Ascending aorta (tissue), 2 donors: ENCODE measurements around the gene NDUFS8. TPM values are rescaled to one million over a fixed set of nuclear protein-coding genes. Genes with fewer than 3 reads are reported as not detected.

Experiments
- DNase-seq, 2 donors: peaks; one replicate each; pipeline ENCODE4 v3.0.0-alpha.2; 2019; ENCODE audit warnings: low spot score in 2 of 2
- H3K27ac ChIP-seq, 2 donors: fragments of 200-600 bp; sonication (generic); one replicate each; pipeline ENCODE4 v1.5.1; 2016 to 2017; ENCODE audit warnings: mild to moderate bottlenecking in 1 of 2
- H3K27me3 ChIP-seq: fragments of 200-600 bp; sonication (generic); one replicate; pipeline ENCODE4 v1.5.1; 2017
- H3K36me3 ChIP-seq, 2 donors: fragments of 200-600 bp; sonication (generic); one replicate each; pipeline ENCODE4 v1.5.1; 2016
- H3K4me1 ChIP-seq, 2 donors: fragments of 200-600 bp; sonication (generic); one replicate each; pipeline ENCODE4 v1.5.1; 2016 to 2017; ENCODE audit warnings: mild to moderate bottlenecking in 1 of 2
- H3K4me3 ChIP-seq, 2 donors: fragments of 200-600 bp; sonication (generic); one replicate each; pipeline ENCODE4 v1.5.1; 2016 to 2017; ENCODE audit warnings: mild to moderate bottlenecking in 1 of 2
- H3K9me3 ChIP-seq, 2 donors: fragments of 200-600 bp; sonication (generic); one replicate each; pipeline ENCODE4 v1.5.1; 2016
- intact Hi-C: fragments of 100-400 bp; cut with DNase I; formaldehyde crosslinking; loops from one replicate; pipeline ENCODE4 v1.15.1; 2023
- total RNA-seq: library from RNA; depleted of rRNA; stranded (reverse); fragments of >200 nt; gene quantifications from one replicate; pipeline ENCODE4 v1.1.0, GENCODE V29; 2016
- TF ChIP-seq, protein P1 (sequence below), 3 experiments: fragments of 200-600 bp in 2 of 3; fragments of 450-650 bp in 1 of 3; sonication (generic) in 2 of 3; IDR thresholded peaks; one replicate each; pipeline ENCODE4 v1.5.1; 2016 to 2019; ENCODE audit warnings: antibody characterized with exemption in 3 of 3, mild to moderate bottlenecking in 1 of 3, moderate library complexity in 1 of 3

The NDUFS8 gene
- total RNA-seq, 1 donor from 2014 or later, result 316 TPM

DNA sequence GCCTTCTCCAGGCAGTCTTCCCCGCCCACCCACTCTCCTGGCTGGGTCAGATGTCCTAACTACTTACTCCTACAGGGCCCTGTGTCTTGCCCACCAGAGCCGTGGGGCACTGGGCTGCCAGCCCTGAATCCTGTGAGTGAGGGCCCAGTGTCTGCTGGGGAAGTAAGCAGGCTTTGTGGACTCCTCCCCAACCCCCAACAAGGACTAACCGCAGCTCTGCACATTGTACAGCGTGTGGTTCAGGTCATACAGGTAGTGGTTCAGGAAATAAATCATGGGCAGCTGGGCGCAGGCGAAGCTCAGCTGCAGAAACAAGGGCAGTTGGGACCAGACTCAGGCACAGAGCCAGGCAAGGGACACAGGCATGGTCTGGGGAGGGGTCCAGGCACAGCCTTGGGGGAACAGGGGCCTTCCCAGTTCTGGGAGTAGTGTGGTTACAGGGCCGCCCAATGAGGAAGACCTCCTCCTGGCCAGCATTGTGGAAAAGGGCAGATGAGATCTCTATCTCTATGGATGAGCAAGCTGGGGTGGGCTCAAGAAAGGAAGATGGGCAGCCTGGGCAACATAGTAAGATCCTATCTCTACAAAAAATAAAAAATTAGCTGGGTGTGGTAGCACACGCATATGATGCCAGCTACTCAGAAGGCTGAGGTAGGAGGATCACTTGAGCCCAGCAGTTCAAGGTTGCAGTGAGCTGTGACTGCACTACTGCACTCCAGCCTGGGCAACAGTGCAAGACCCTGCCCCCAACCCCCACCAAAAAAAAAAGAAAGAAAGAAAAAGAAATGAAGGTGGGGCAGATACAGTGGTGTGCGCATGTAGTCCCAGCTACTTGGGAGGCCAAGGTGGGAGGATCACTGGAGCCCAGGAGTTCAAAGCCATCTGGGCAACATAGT is 32.1 kb upstream of the NDUFS8 start:
- Histone ChIP-seq H3K27me3 (no peaks in the 10 kb centered on the region), H3K36me3 (peaks cover 0 to 5% of the 10 kb centered on the region in 2 donors), H3K4me1 (peaks cover 0 to 2% of the 10 kb centered on the region in 2 donors), H3K27ac (no peak overlapping the region), H3K9me3 (no peaks in the 10 kb centered on the region), H3K4me3 (no peak overlapping the region)
- TF ChIP-seq, protein P1, sequence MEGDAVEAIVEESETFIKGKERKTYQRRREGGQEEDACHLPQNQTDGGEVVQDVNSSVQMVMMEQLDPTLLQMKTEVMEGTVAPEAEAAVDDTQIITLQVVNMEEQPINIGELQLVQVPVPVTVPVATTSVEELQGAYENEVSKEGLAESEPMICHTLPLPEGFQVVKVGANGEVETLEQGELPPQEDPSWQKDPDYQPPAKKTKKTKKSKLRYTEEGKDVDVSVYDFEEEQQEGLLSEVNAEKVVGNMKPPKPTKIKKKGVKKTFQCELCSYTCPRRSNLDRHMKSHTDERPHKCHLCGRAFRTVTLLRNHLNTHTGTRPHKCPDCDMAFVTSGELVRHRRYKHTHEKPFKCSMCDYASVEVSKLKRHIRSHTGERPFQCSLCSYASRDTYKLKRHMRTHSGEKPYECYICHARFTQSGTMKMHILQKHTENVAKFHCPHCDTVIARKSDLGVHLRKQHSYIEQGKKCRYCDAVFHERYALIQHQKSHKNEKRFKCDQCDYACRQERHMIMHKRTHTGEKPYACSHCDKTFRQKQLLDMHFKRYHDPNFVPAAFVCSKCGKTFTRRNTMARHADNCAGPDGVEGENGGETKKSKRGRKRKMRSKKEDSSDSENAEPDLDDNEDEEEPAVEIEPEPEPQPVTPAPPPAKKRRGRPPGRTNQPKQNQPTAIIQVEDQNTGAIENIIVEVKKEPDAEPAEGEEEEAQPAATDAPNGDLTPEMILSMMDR (IDR thresholded peaks at IDR 0.05), result no peak
- DNase-seq, result no peak
- intact Hi-C loops, result no loop called here

DNA sequence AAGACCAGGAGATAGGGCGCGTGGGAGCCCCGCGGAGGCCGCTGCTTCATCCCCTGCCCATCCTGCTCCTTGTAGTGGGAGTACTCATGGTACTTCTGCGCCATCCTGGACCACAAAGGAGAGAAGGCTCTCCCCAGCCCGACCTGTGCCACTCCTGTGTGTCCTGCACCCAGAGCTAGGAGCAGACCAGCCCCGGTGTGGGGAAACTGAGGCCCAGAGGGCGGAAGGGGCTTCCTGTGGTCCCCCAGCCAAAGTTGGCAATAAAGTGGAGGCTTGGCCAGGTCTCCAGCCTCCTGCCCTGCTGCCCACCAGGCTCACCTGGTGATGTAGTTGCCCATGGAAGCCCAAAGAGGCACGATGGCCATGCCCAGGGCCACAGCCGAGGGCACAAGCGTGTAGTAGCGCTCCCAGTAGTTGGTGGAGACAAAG is 31.3 kb upstream of the NDUFS8 start:
- Histone ChIP-seq H3K36me3 (peaks cover 0 to 5% of the 10 kb centered on the region in 2 donors), H3K27me3 (no peaks in the 10 kb centered on the region), H3K4me1 (peaks cover 0 to 2% of the 10 kb centered on the region in 2 donors), H3K27ac (no peak overlapping the region), H3K4me3 (no peak overlapping the region), H3K9me3 (no peaks in the 10 kb centered on the region)
- intact Hi-C loops, result no loop called here
- TF ChIP-seq, protein P1 (IDR thresholded peaks at IDR 0.05), result no peak
- DNase-seq, result no peak

DNA sequence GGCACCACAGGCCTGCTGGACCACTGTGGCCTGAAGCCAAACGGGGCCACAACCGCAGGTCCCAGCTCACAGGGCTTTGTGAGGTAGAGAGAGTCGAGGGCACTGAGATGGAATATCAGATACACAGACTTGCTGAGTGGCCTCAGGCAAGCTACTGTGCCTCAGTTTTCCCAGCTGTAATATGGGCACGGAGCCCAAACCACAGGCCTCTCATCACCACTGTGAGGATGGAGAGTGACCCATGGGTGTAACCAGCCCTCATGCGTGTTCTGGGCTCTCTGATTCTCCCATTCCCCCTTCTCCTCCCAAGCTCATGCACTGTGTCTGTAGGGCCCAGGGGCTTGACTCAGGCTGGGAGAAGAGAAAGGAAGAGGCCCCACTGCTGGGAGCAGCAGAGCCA is 30.8 kb upstream of the NDUFS8 start:
- peaks cover 0 to 2% of the 10 kb centered on the region in 2 donors for H3K4me1 ChIP-seq
- no peak overlapping the region for H3K4me3 ChIP-seq
- no peak overlapping the region for H3K27ac ChIP-seq
- intact Hi-C loops, result loop anchor here (10.0 kb wide), 1 partner anchor 205 kb away; no protein-coding TSS in a partner anchor
- no peaks in the 10 kb centered on the region for H3K27me3 ChIP-seq
- H3K9me3 ChIP-seq, result no peaks in the 10 kb centered on the region
- H3K36me3 ChIP-seq, result peaks cover 0 to 5% of the 10 kb centered on the region in 2 donors
- no peak for DNase-seq
- TF ChIP-seq, protein P1 (IDR thresholded peaks at IDR 0.05), result no peak

DNA sequence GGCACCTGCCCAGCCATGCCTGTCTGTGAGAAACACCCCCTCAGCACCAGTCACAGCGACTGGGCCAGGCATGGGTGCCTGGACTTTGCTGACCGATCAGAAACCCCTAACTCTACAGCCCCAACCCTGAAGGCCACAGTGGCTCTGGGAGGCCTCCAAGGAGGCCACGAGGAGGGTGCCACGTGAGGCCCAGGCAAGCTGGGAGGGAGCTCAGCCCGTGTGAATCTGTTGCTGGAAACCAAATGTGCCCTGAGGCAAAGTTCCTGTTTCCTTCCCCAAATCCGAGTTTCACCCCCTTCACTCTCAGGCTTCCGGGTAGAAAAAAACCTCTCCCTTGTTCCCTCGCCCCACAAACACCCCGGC is 27.9 kb upstream of the NDUFS8 start:
- DNase-seq, result no peak
- peak overlapping the region in 1 of 2 donors; percentile 88 for H3K4me3 ChIP-seq
- H3K4me1 ChIP-seq, result peaks cover 0 to 2% of the 10 kb centered on the region in 2 donors
- H3K9me3 ChIP-seq, result no peaks in the 10 kb centered on the region
- intact Hi-C loops, result loop anchor here (10.0 kb wide), 1 partner anchor 202 kb away; no protein-coding TSS in a partner anchor
- H3K36me3 ChIP-seq, result no peaks in the 10 kb centered on the region
- TF ChIP-seq, protein P1 (IDR thresholded peaks at IDR 0.05), result no peak
- H3K27me3 ChIP-seq, result no peaks in the 10 kb centered on the region
- H3K27ac ChIP-seq, result no peak overlapping the region

DNA sequence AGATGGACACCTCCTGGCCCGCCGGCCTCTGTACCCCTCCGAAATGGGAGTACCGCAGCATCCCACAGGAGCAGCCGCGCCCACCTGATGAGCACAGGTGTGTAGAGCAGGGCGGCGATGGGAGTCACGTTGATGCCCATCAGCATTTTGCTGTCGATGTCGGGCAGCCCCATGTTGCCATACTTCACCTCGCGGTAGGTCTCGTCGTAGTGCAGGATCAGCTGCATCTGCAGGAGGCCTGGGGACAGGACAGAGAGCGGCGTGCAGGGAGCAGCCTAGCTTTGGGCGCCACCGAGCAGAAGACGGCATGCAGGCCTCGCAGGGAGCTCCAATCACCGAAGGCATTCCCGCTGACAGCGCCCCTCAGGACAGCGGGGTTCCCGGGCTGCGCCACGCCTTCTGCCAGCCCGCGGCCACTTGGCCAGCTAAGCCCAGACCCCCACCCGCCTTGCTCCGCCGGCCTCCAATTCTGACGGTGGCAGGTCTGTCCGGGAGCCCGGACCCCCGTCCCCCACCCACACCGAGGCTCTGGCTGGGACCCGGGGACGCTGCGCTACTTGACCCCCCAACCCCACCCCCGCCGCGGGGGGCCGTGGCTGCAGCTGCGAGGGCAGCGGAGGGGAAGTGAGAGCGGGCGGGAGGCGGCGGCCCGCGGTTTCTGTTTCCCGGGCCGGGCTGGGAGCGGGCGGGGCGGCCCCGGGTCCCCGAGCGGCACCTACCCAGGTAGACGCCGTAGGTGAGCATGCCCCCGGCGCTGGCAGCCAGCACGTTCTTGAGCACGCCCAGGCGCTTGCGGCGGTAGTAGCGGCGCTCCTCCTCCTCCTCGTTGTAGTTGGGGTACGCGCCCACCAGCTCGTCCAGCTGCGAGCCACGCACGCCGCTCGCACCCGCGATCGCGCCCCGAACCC is 27.3 kb upstream of the NDUFS8 start:
- TF ChIP-seq, protein P1 (IDR thresholded peaks at IDR 0.05), result no peak
- peak overlapping the region; percentile 50 to 63 for H3K27ac ChIP-seq
- H3K36me3 ChIP-seq, result no peaks in the 10 kb centered on the region
- H3K9me3 ChIP-seq, result no peaks in the 10 kb centered on the region
- intact Hi-C loops, result loop anchor here (10.0 kb wide), 1 partner anchor 202 kb away; no protein-coding TSS in a partner anchor
- peak overlapping the region; percentile 83 to 88 for H3K4me3 ChIP-seq
- H3K27me3 ChIP-seq, result no peaks in the 10 kb centered on the region
- H3K4me1 ChIP-seq, result peaks cover 0 to 2% of the 10 kb centered on the region in 2 donors
- DNase-seq, result no peak
